ENCODE data around the gene RBM20. TPM values are rescaled to one million over a fixed set of nuclear protein-coding genes. Genes with fewer than 3 reads are reported as not detected.

Gene RBM20
- total RNA-seq, 1 experiment from 2014 or later, result 0.17 TPM

DNA sequence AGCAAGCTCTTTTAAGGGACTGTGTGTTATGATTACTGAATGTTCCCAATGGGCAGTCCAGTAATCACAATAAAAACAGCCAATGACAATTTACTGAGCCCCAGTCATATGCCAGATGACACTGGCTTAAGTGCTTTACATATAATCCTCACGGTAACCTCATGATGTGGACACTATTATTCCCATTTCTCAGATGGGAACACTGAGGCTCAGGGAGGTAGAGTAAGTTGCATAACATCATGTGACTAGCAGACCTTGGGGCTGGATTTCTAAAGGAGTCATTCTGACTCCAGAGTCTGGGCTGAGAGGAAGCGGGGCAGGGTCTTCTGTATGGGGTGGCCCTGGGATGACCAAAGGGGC lies 7.6 kb upstream of the RBM20 start:
- Histone ChIP-seq H2BK12ac (ENCODE audit: insufficient read length, low read depth, low read length) (no peak overlapping the region), H2BK5ac (ENCODE audit: insufficient read length, low read length) (no peak overlapping the region), H3K14ac (ENCODE audit: insufficient read depth, low read length) (no peak overlapping the region), H2BK20ac (ENCODE audit: low read depth, low read length, poor library complexity, severe bottlenecking) (no peak overlapping the region), H2BK120ac (ENCODE audit: low read depth, low read length, poor library complexity, severe bottlenecking) (no peak overlapping the region), H3T11ph (ENCODE audit: low read length) (no peak overlapping the region), H3K23me2 (ENCODE audit: insufficient read length, low read depth, low read length, poor library complexity, severe bottlenecking) (no peaks in the 10 kb centered on the region), H3K18ac (ENCODE audit: insufficient read length, low read depth, low read length) (no peak overlapping the region), H3K56ac (ENCODE audit: insufficient read length, low read depth, low read length) (no peak overlapping the region), H3K4ac (ENCODE audit: low read depth, low read length) (no peak overlapping the region), H2AFZ (ENCODE audit: low read length) (no peak overlapping the region), H3K27me3 (ENCODE audit: insufficient read depth, low read length) (no peaks in the 10 kb centered on the region), H3K79me2 (ENCODE audit: insufficient read depth, low read length) (no peaks in the 10 kb centered on the region; the same call in 1 of the 2 replicates), H2BK15ac (ENCODE audit: low read depth, low read length) (no peak overlapping the region), H4K8ac (replicated peaks; ENCODE audit: insufficient read length, low read depth, low read length) (no peak overlapping the region), H4K5ac (ENCODE audit: insufficient read length, low read depth, low read length) (no peak overlapping the region), H3K27ac (ENCODE audit: insufficient read length, low read depth, low read length) (no peak overlapping the region), H4K91ac (ENCODE audit: insufficient read length, low read depth, low read length) (no peak overlapping the region), H3K4me1 (ENCODE audit: insufficient read depth, low read length) (peaks cover 6% of the 10 kb centered on the region; the same call in 1 of the 2 replicates), H3K9me3 (ENCODE audit: control insufficient read depth, low read depth, low read length) (no peaks in the 10 kb centered on the region), H3K23ac (ENCODE audit: insufficient read length, low read depth, low read length) (no peak overlapping the region), H3K4me2 (ENCODE audit: insufficient read depth, insufficient read length, low read length) (no peak overlapping the region), H3K9ac (ENCODE audit: extremely low read depth, insufficient read length, low read length) (no peak overlapping the region), H3K79me1 (ENCODE audit: insufficient read depth, low read depth, low read length, poor library complexity, severe bottlenecking) (no peaks in the 10 kb centered on the region), H4K20me1 (ENCODE audit: control insufficient read depth, insufficient read depth, insufficient read length) (no peaks in the 10 kb centered on the region), H2AK5ac (ENCODE audit: insufficient read length, low read length) (no peak overlapping the region)
- H3K9me3 Mint-ChIP-seq, result no peaks in the 10 kb centered on the region; a peak in 1 of 5 replicates
- TF ChIP-seq, protein P1, sequence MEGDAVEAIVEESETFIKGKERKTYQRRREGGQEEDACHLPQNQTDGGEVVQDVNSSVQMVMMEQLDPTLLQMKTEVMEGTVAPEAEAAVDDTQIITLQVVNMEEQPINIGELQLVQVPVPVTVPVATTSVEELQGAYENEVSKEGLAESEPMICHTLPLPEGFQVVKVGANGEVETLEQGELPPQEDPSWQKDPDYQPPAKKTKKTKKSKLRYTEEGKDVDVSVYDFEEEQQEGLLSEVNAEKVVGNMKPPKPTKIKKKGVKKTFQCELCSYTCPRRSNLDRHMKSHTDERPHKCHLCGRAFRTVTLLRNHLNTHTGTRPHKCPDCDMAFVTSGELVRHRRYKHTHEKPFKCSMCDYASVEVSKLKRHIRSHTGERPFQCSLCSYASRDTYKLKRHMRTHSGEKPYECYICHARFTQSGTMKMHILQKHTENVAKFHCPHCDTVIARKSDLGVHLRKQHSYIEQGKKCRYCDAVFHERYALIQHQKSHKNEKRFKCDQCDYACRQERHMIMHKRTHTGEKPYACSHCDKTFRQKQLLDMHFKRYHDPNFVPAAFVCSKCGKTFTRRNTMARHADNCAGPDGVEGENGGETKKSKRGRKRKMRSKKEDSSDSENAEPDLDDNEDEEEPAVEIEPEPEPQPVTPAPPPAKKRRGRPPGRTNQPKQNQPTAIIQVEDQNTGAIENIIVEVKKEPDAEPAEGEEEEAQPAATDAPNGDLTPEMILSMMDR (conservative IDR thresholded peaks at IDR 0.05), result no peak
- no peaks in the 10 kb centered on the region for H3K36me3 Mint-ChIP-seq (ENCODE audit: insufficient read depth in 1 of 3, low read depth in 3 of 3)
- H3K27ac Mint-ChIP-seq, result peak overlapping the region in 2 of 3 experiments; percentile 5 to 9; a peak in 1 of 7 replicates
- DNase-seq, result no peak
- no CpG with 5 or more reads among the region's 2 CpGs for WGBS (ENCODE audit: extremely low coverage, insufficient read length, low lambda C conversion rate)
- H3K4me1 Mint-ChIP-seq, result peaks cover 25 to 29% of the 10 kb centered on the region in 2 experiments
- H3K27me3 Mint-ChIP-seq (ENCODE audit: low read depth), result peaks cover 9% of the 10 kb centered on the region
- no peak overlapping the region for H3K4me3 Mint-ChIP-seq
